Prostate gland (tissue), 2 donors: ENCODE data around the gene RIMOC1.

Experiments used
- POLR2A ChIP-seq: fragments of 450-650 bp; IDR thresholded peaks from one replicate; pipeline ENCODE4 v1.6.1; 2016; ENCODE audit warnings: antibody characterized with exemption, mild to moderate bottlenecking
- POLR2AphosphoS5 ChIP-seq: sonication (generic); formaldehyde crosslinking; IDR thresholded peaks from one replicate; pipeline ENCODE4 v1.6.1; 2017; ENCODE audit warnings: antibody characterized with exemption
- TF ChIP-seq, protein P1 (sequence below), 4 experiments: fragments of 200-600 bp in 2 of 4; fragments of 450-650 bp in 2 of 4; sonication (generic) in 2 of 4; IDR thresholded peaks; 1 replicate in 3 of 4; 2 replicates in 1 of 4; pipeline ENCODE4 v1.5.1; 2016 to 2019; ENCODE audit warnings: antibody characterized with exemption in 4 of 4, mild to moderate bottlenecking in 2 of 4, moderate library complexity in 2 of 4

DNA sequence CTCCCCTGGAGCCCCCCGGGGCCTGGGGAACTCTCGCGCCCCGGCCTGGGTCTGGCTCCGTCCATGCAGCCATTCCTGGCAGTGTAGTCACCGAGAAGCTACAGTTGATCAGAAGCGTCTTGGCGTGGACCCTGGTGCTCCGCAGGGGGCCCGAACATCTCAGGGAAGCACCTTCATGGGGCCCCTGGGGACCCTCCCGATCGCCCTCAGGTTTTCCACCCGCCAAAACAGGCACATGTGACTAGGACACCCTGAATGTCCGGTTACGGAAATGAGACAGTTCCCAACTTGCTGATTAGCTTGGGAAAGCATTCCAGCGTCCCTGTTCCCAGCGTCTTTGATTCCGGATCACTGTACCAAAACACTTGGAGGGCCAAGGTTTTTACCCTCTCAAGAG is 21.4 kb downstream of the RIMOC1 start:
- TF ChIP-seq, protein P1, sequence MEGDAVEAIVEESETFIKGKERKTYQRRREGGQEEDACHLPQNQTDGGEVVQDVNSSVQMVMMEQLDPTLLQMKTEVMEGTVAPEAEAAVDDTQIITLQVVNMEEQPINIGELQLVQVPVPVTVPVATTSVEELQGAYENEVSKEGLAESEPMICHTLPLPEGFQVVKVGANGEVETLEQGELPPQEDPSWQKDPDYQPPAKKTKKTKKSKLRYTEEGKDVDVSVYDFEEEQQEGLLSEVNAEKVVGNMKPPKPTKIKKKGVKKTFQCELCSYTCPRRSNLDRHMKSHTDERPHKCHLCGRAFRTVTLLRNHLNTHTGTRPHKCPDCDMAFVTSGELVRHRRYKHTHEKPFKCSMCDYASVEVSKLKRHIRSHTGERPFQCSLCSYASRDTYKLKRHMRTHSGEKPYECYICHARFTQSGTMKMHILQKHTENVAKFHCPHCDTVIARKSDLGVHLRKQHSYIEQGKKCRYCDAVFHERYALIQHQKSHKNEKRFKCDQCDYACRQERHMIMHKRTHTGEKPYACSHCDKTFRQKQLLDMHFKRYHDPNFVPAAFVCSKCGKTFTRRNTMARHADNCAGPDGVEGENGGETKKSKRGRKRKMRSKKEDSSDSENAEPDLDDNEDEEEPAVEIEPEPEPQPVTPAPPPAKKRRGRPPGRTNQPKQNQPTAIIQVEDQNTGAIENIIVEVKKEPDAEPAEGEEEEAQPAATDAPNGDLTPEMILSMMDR (IDR thresholded peaks at IDR 0.05), result no peak
- TF ChIP-seq POLR2AphosphoS5 (no peak), POLR2A (no peak)
